Liver (tissue), 9 donors: Measurements from ENCODE around the gene KLF16. TPM values are rescaled to one million over a fixed set of nuclear protein-coding genes. Genes with fewer than 3 reads are reported as not detected.

Experiments used
- DNase-seq: peaks from one replicate; pipeline ENCODE4 v3.0.0-alpha.2; 2017; ENCODE audit warnings: low spot score
- H3K27ac ChIP-seq, 2 donors: one replicate each; pipeline ENCODE4 v1.7.0; 2013; ENCODE audit warnings: inconsistent platforms in 2 of 2, low read length in 2 of 2, control low read depth in 1 of 2, low read depth in 1 of 2, mild to moderate bottlenecking in 1 of 2
- H3K27me3 ChIP-seq, 4 donors: one replicate each; pipeline versions ENCODE4 v1.6.1 to v1.7.0; 2013; ENCODE audit warnings: low read length in 3 of 4, inconsistent platforms in 1 of 4, mild to moderate bottlenecking in 1 of 4, moderate library complexity in 1 of 4; ENCODE audit not compliant: control insufficient read depth in 4 of 4, insufficient read depth in 4 of 4
- H3K36me3 ChIP-seq, 4 donors: one replicate each; pipeline versions ENCODE4 v1.6.1 to v1.7.0; 2013; ENCODE audit warnings: low read length in 3 of 4, mild to moderate bottlenecking in 3 of 4, low read depth in 1 of 4, moderate library complexity in 1 of 4; ENCODE audit not compliant: control insufficient read depth in 4 of 4, insufficient read depth in 3 of 4
- H3K4me1 ChIP-seq, 4 donors: one replicate each; pipeline versions ENCODE4 v1.6.1 to v1.7.0; 2013; ENCODE audit warnings: low read length in 3 of 4, mild to moderate bottlenecking in 3 of 4, moderate library complexity in 1 of 4; ENCODE audit not compliant: control insufficient read depth in 4 of 4, insufficient read depth in 4 of 4
- H3K4me3 ChIP-seq, 3 donors: one replicate each; pipeline versions ENCODE4 v1.6.1 to v1.7.0; 2013; ENCODE audit warnings: low read length in 3 of 3, control low read depth in 1 of 3, low read depth in 1 of 3, mild to moderate bottlenecking in 1 of 3
- H3K9ac ChIP-seq, 2 donors: one replicate each; pipeline ENCODE4 v1.7.0; 2013; ENCODE audit warnings: low read length in 2 of 2, mild to moderate bottlenecking in 2 of 2, moderate library complexity in 2 of 2, control low read depth in 1 of 2, low read depth in 1 of 2
- H3K9me3 ChIP-seq, 4 donors: one replicate each; pipeline versions ENCODE4 v1.6.1 to v1.7.0; 2013; ENCODE audit warnings: low read length in 3 of 4; ENCODE audit not compliant: control insufficient read depth in 4 of 4
- ATF3 ChIP-seq: IDR thresholded peaks from 2 replicates; pipeline ENCODE4 v1.6.1; 2016; ENCODE audit warnings: antibody characterized with exemption
- CTCF ChIP-seq: fragments of 150-350 bp; IDR thresholded peaks from 2 replicates; pipeline ENCODE4 v1.5.1; 2017; ENCODE audit warnings: improper control_type of control experiment, low read depth, low read length; ENCODE audit not compliant: missing input control
- EGR1 ChIP-seq, 2 donors: IDR thresholded peaks; 2 replicates each; pipeline ENCODE4 v1.6.1; 2016 to 2018; ENCODE audit warnings: antibody characterized with exemption in 2 of 2, low read depth in 2 of 2
- FOXA1 ChIP-seq: IDR thresholded peaks from 2 replicates; pipeline ENCODE4 v1.6.1; 2016; ENCODE audit warnings: antibody characterized with exemption
- FOXA2 ChIP-seq: IDR thresholded peaks from 2 replicates; pipeline ENCODE4 v1.6.1; 2016; ENCODE audit warnings: antibody characterized with exemption
- GABPA ChIP-seq, 2 donors: IDR thresholded peaks in 1 of 2; conservative IDR thresholded peaks in 1 of 2; 2 replicates each; pipeline ENCODE4 v1.6.1; 2016; ENCODE audit warnings: antibody characterized with exemption in 2 of 2, mild to moderate bottlenecking in 1 of 2, moderate library complexity in 1 of 2
- HNF4A ChIP-seq, 2 donors: conservative IDR thresholded peaks; 2 replicates each; pipeline ENCODE4 v1.6.1; 2016; ENCODE audit warnings: antibody characterized with exemption in 2 of 2, mild to moderate bottlenecking in 2 of 2
- HNF4G ChIP-seq: IDR thresholded peaks from 2 replicates; pipeline ENCODE4 v1.6.1; 2016; ENCODE audit warnings: antibody characterized with exemption
- JUND ChIP-seq, 2 donors: IDR thresholded peaks; 2 replicates each; pipeline ENCODE4 v1.6.1; 2016; ENCODE audit warnings: antibody characterized with exemption in 2 of 2
- MAX ChIP-seq: IDR thresholded peaks from 2 replicates; pipeline ENCODE4 v1.6.1; 2016; ENCODE audit warnings: antibody characterized with exemption
- NR2F2 ChIP-seq: IDR thresholded peaks from 2 replicates; pipeline ENCODE4 v1.6.1; 2016; ENCODE audit warnings: antibody characterized with exemption
- RAD21 ChIP-seq, 2 donors: IDR thresholded peaks; 2 replicates each; pipeline ENCODE4 v1.6.1; 2016; ENCODE audit warnings: antibody characterized with exemption in 2 of 2, mild to moderate bottlenecking in 2 of 2
- REST ChIP-seq: IDR thresholded peaks from 2 replicates; pipeline ENCODE4 v1.6.1; 2016; ENCODE audit warnings: antibody characterized with exemption, mild to moderate bottlenecking
- RXRA ChIP-seq, 2 donors: IDR thresholded peaks; 2 replicates each; pipeline ENCODE4 v1.6.1; 2017 to 2018; ENCODE audit warnings: antibody characterized with exemption in 2 of 2, mild to moderate bottlenecking in 1 of 2
- SP1 ChIP-seq: IDR thresholded peaks from 2 replicates; pipeline ENCODE4 v1.6.1; 2018; ENCODE audit warnings: antibody characterized with exemption, mild to moderate bottlenecking
- TAF1 ChIP-seq: conservative IDR thresholded peaks from 2 replicates; pipeline ENCODE4 v1.6.1; 2016; ENCODE audit warnings: antibody characterized with exemption, mild to moderate bottlenecking
- YY1 ChIP-seq: IDR thresholded peaks from 2 replicates; pipeline ENCODE4 v1.6.1; 2016; ENCODE audit warnings: antibody characterized with exemption, mild to moderate bottlenecking
- ZBTB33 ChIP-seq: IDR thresholded peaks from 2 replicates; pipeline ENCODE4 v1.6.1; 2016; ENCODE audit warnings: antibody characterized with exemption
- WGBS: extraction: QIAGEN DNeasy Blood & Tissue Kit; methylation state at CpG from one replicate; pipeline ENCODE4 v1.1.7; 2013; 5-methylcytosine and 5-hydroxymethylcytosine counted together
- polyA plus RNA-seq, 2 donors: library from polyadenylated mRNA; stranded (reverse) in 1 of 2; unstranded in 1 of 2; fragments of 200-250 nt in 1 of 2; fragments of >200 nt in 1 of 2; fragmentation: Nextera tagmentation in 1 of 2; extraction: Ambion mirVana in 1 of 2; gene quantifications; one replicate each; pipeline versions ENCODE4 v1.2.1 to v1.2.3, GENCODE V29; 2013 to 2015
- total RNA-seq, 2 donors: library from RNA; depleted of rRNA; stranded (reverse); fragments of >200 nt; gene quantifications; one replicate each; pipeline ENCODE4 v1.2.3, GENCODE V29; 2014
- donor health status: healthy.
- donor health status: healthy.
- donor health status: healthy.
- donor health status: healthy.
- donor health status: healthy.

KLF16 gene
- total and polyA plus RNA-seq, 4 donors, result 1.2 to 14.8 (median 6.0) TPM

- peaks cover 32 to 87% (median 68%) of the 10 kb centered on the region in 4 donors for H3K4me1 ChIP-seq
- H3K9me3 ChIP-seq, result no peaks in the 10 kb centered on the region
- WGBS, result 64% methylated on average over 11 of the region's 11 CpGs
- H3K36me3 ChIP-seq, result no peaks in the 10 kb centered on the region
- TF ChIP-seq SP1, result no peak
- no peak for TF ChIP-seq REST
- no peak for TF ChIP-seq GABPA (IDR thresholded peaks at IDR 0.05 in 1 of 2, conservative IDR thresholded peaks at IDR 0.05 in 1 of 2)
- TF ChIP-seq NR2F2, result no peak
- no peak for TF ChIP-seq HNF4G
- no peak for TF ChIP-seq FOXA1
- TF ChIP-seq YY1, result no peak
- TF ChIP-seq RXRA (IDR thresholded peaks at IDR 0.05), result no peak
- no peak for TF ChIP-seq CTCF
- TF ChIP-seq ATF3, result no peak
- no peak for TF ChIP-seq EGR1 (IDR thresholded peaks at IDR 0.05; ENCODE audit: low read depth in 2 of 2)
- H3K4me3 ChIP-seq, result peak overlapping the region in 1 of 3 donors; percentile 12
- H3K27me3 ChIP-seq, result no peaks in the 10 kb centered on the region
- DNase-seq, result no peak
- H3K27ac ChIP-seq, result peak overlapping the region; percentile 70 to 81
- H3K9ac ChIP-seq, result no peak overlapping the region
Observed at GRCh38 chr19:1837222-1837565, 26.2 kb downstream of the KLF16 start.

GRCh38 chr19:1836458-1837221, 26.7 kb downstream of the KLF16 start:
- Histone ChIP-seq H3K4me1 (peaks cover 32 to 82% (median 66%) of the 10 kb centered on the region in 4 donors), H3K27ac (peak overlapping the region in 1 of 2 donors; percentile 81)
- 80% methylated on average over 31 of the region's 31 CpGs for whole genome bisulfite sequencing
- no peak for TF ChIP-seq RXRA (IDR thresholded peaks at IDR 0.05)
- TF ChIP-seq FOXA1, result no peak
- TF ChIP-seq ZBTB33, result no peak
- no peak for TF ChIP-seq MAX
- no peak for TF ChIP-seq YY1
- no peak for TF ChIP-seq GABPA (IDR thresholded peaks at IDR 0.05 in 1 of 2, conservative IDR thresholded peaks at IDR 0.05 in 1 of 2)
- no peak for TF ChIP-seq ATF3
- TF ChIP-seq HNF4G, result no peak
- no peak for TF ChIP-seq CTCF
- TF ChIP-seq SP1, result no peak
- no peak for TF ChIP-seq EGR1 (IDR thresholded peaks at IDR 0.05; ENCODE audit: low read depth in 2 of 2)
- TF ChIP-seq FOXA2, result no peak
- TF ChIP-seq HNF4A (conservative IDR thresholded peaks at IDR 0.05), result no peak
- no peak for TF ChIP-seq TAF1
- TF ChIP-seq NR2F2, result no peak
- no peak for TF ChIP-seq RAD21 (IDR thresholded peaks at IDR 0.05)
- no peak for TF ChIP-seq JUND (IDR thresholded peaks at IDR 0.05)

More at GRCh38 chr19:1836458-1837221, 26.7 kb downstream of the KLF16 start:
- peak; percentile 70 for DNase-seq
- H3K9me3 ChIP-seq, result no peaks in the 10 kb centered on the region
- H3K9ac ChIP-seq, result no peak overlapping the region
- no peaks in the 10 kb centered on the region for H3K27me3 ChIP-seq
- no peaks in the 10 kb centered on the region for H3K36me3 ChIP-seq
- no peak overlapping the region for H3K4me3 ChIP-seq
